Esophagus squamous epithelium (tissue), 5 donors: ENCODE data around the gene TAOK2. TPM values are rescaled to one million over a fixed set of nuclear protein-coding genes. Genes with fewer than 3 reads are reported as not detected.
"Not testable (repeated sequence)": the region's sequence is repeated elsewhere in the genome, so short reads cannot be mapped to it uniquely, and the experiment has no call there.

Source experiments
- DNase-seq: peaks from one replicate; lab custom pipeline; 2025; lab: John Stamatoyannopoulos, UW
- H3K27ac ChIP-seq, 4 donors: fragments of 200-600 bp; sonication (generic); one replicate each; pipeline ENCODE4 v1.5.1; 2016 to 2019; ENCODE audit warnings: mild to moderate bottlenecking in 1 of 4
- H3K27me3 ChIP-seq, 4 donors: fragments of 200-600 bp; sonication (generic); 1 replicate in 3 of 4; 2 replicates in 1 of 4; pipeline versions ENCODE4 v1.5.1 to v1.6.0; 2017 to 2021; ENCODE audit warnings: antibody characterized with exemption in 1 of 4
- H3K36me3 ChIP-seq, 3 donors: fragments of 200-600 bp; sonication (generic); one replicate each; pipeline ENCODE4 v1.5.1; 2016 to 2019
- H3K4me1 ChIP-seq, 3 donors: fragments of 200-600 bp; sonication (generic); one replicate each; pipeline ENCODE4 v1.5.1; 2017 to 2019
- H3K4me3 ChIP-seq, 4 donors: fragments of 200-600 bp; sonication (generic); 1 replicate in 3 of 4; 2 replicates in 1 of 4; pipeline ENCODE4 v1.5.1; 2016 to 2019; ENCODE audit warnings: mild to moderate bottlenecking in 2 of 4, moderate library complexity in 1 of 4
- H3K9me3 ChIP-seq, 3 donors: fragments of 200-600 bp; sonication (generic); one replicate each; pipeline ENCODE4 v1.5.1; 2016 to 2019
- CTCF ChIP-seq, 6 experiments: fragments of 450-650 bp in 4 of 6; fragments of 200-600 bp in 2 of 6; sonication (generic) in 2 of 6; IDR thresholded peaks; one replicate each; pipeline ENCODE4 v1.5.1; 2016 to 2019; ENCODE audit warnings: antibody characterized with exemption in 6 of 6, mild to moderate bottlenecking in 4 of 6, moderate library complexity in 4 of 6
- POLR2A ChIP-seq, 4 donors: fragments of 450-650 bp; IDR thresholded peaks; one replicate each; pipeline ENCODE4 v1.6.1; 2017; ENCODE audit warnings: antibody characterized with exemption in 4 of 4, mild to moderate bottlenecking in 4 of 4, moderate library complexity in 3 of 4
- WGBS, 2 donors: methylation state at CpG; one replicate each; pipeline ENCODE4 v1.1.5; 2018; 5-methylcytosine and 5-hydroxymethylcytosine counted together
- intact Hi-C: fragments of 100-400 bp; cut with DNase I; formaldehyde crosslinking; loops from one replicate; pipeline ENCODE4 v1.15.0; 2022
- total RNA-seq, 4 donors: library from RNA; depleted of rRNA; stranded (reverse); fragments of >200 nt; gene quantifications; one replicate each; pipeline ENCODE4 v1.1.0, GENCODE V29; 2016
- donor health status: DM: yes; HTN: yes; CAD: no.

The TAOK2 gene
- total RNA-seq, 4 donors from 2014 or later: 26.8 to 33.7 (median 30.4) TPM

- Histone ChIP-seq H3K27me3 (no peaks in the 10 kb centered on the region), H3K9me3 (no peaks in the 10 kb centered on the region), H3K36me3 (peaks cover 0 to 15% (median 7%) of the 10 kb centered on the region in 3 donors), H3K4me1 (peaks cover 15 to 31% (median 16%) of the 10 kb centered on the region in 3 donors), H3K4me3 (peak overlapping the region in 3 of 4 donors; percentile 70 to 91 (median 78)), H3K27ac (peak overlapping the region; percentile 84 to 92 (median 87))
- intact Hi-C loops: no loop called here
- TF ChIP-seq CTCF (IDR thresholded peaks at IDR 0.05) (no peak), POLR2A (IDR thresholded peaks at IDR 0.05) (no peak)
- 63% methylated on average over 12 of the region's 12 CpGs for WGBS, 2 donors
- no peak for DNase-seq
Measured at GRCh38 chr16:29927070-29927905, 46.4 kb upstream of the TAOK2 start.

GRCh38 chr16:29931750-29932149, 41.9 kb upstream of the TAOK2 start:
- H3K4me1 ChIP-seq, H3K4me3 ChIP-seq, H3K36me3 ChIP-seq, H3K27ac ChIP-seq, H3K27me3 ChIP-seq, DNase-seq, intact Hi-C loops, H3K9me3 ChIP-seq: not testable (repeated sequence)
- 100% methylated on average over 1 to 2 of the region's 2 CpGs for WGBS, 2 donors

GRCh38 chr16:29940656-29941055, 33.0 kb upstream of the TAOK2 start:
- 28 to 42% methylated on average over 4 of the region's 4 CpGs for WGBS, 2 donors
- H3K4me3 ChIP-seq: no peak overlapping the region
- no peaks in the 10 kb centered on the region for H3K36me3 ChIP-seq
- no peak for TF ChIP-seq POLR2A (IDR thresholded peaks at IDR 0.05)
- TF ChIP-seq CTCF (IDR thresholded peaks at IDR 0.05): no peak
- DNase-seq: no peak
- H3K27me3 ChIP-seq: peaks cover 0 to 6% (median 0%) of the 10 kb centered on the region in 4 donors
- no peak overlapping the region for H3K27ac ChIP-seq
- peaks cover 0 to 13% (median 4%) of the 10 kb centered on the region in 3 donors for H3K4me1 ChIP-seq
- intact Hi-C loops: no loop called here
- no peaks in the 10 kb centered on the region for H3K9me3 ChIP-seq

GRCh38 chr16:29943846-29944799, 29.5 kb upstream of the TAOK2 start:
- TF ChIP-seq CTCF (IDR thresholded peaks at IDR 0.05) (no peak), POLR2A (IDR thresholded peaks at IDR 0.05) (no peak)
- Histone ChIP-seq H3K36me3 (no peaks in the 10 kb centered on the region), H3K9me3 (no peaks in the 10 kb centered on the region), H3K27ac (peak overlapping the region in 2 of 4 donors; percentile 39 to 55), H3K4me1 (peaks cover 0 to 13% (median 4%) of the 10 kb centered on the region in 3 donors), H3K4me3 (no peak overlapping the region), H3K27me3 (peaks cover 0 to 6% (median 0%) of the 10 kb centered on the region in 4 donors)
- DNase-seq: no peak
- 24 to 33% methylated on average over 11 of the region's 11 CpGs for WGBS, 2 donors
- intact Hi-C loops: no loop called here

GRCh38 chr16:29947897-29948296, 25.8 kb upstream of the TAOK2 start:
- WGBS, 2 donors: 69 to 86% methylated on average over 2 of the region's 2 CpGs
- intact Hi-C loops: no loop called here
- Histone ChIP-seq H3K4me3 (no peak overlapping the region), H3K36me3 (no peaks in the 10 kb centered on the region), H3K27me3 (no peaks in the 10 kb centered on the region), H3K4me1 (peaks cover 0 to 13% (median 4%) of the 10 kb centered on the region in 3 donors), H3K27ac (no peak overlapping the region), H3K9me3 (no peaks in the 10 kb centered on the region)
- no peak for TF ChIP-seq POLR2A (IDR thresholded peaks at IDR 0.05)
- no peak for TF ChIP-seq CTCF (IDR thresholded peaks at IDR 0.05)
- DNase-seq: no peak
